Measurements from ENCODE around the gene MAGI1.

MAGI1 gene

GRCh38 chr3:65685621-65686235 is 353.0 kb downstream of the MAGI1 start:
- no peak for DNase-seq

- DNase-seq: no peak
These were observed 360.2 kb downstream of the MAGI1 start for GRCh38 chr3:65678516-65678915.

- no peak for DNase-seq
These were observed 361.2 kb downstream of the MAGI1 start for GRCh38 chr3:65677486-65678010.

GRCh38 chr3:65676580-65676979 is 362.1 kb downstream of the MAGI1 start:
- DNase-seq: no peak

GRCh38 chr3:65675011-65675410 is 363.7 kb downstream of the MAGI1 start:
- DNase-seq: no peak

- DNase-seq: no peak
These were observed 364.5 kb downstream of the MAGI1 start for GRCh38 chr3:65674226-65674625.

- DNase-seq: peak; percentile 70
These were observed 365.6 kb downstream of the MAGI1 start for GRCh38 chr3:65672871-65673815.

- no peak for DNase-seq
These were observed 366.7 kb downstream of the MAGI1 start for GRCh38 chr3:65672061-65672460.

- no peak for DNase-seq
These were observed 367.7 kb downstream of the MAGI1 start for GRCh38 chr3:65671004-65671403.

GRCh38 chr3:65669163-65669875 is 369.4 kb downstream of the MAGI1 start:
- no peak for DNase-seq

- DNase-seq: no peak
These were observed 370.8 kb downstream of the MAGI1 start for GRCh38 chr3:65667963-65668362.

GRCh38 chr3:65666448-65667091 is 372.1 kb downstream of the MAGI1 start:
- no peak for DNase-seq

- no peak for DNase-seq
These were observed 372.8 kb downstream of the MAGI1 start for GRCh38 chr3:65665915-65666314.

- no peak for DNase-seq
These were observed 373.8 kb downstream of the MAGI1 start for GRCh38 chr3:65664931-65665330.

- DNase-seq: no peak
These were observed 374.3 kb downstream of the MAGI1 start for GRCh38 chr3:65664446-65664845.

- DNase-seq: no peak
These were observed 376.6 kb downstream of the MAGI1 start for GRCh38 chr3:65662095-65662494.

GRCh38 chr3:65660000-65660598 is 378.6 kb downstream of the MAGI1 start:
- no peak for DNase-seq

- no peak for DNase-seq
These were observed 379.3 kb downstream of the MAGI1 start for GRCh38 chr3:65659396-65659795.

- no peak for DNase-seq
These were observed 380.3 kb downstream of the MAGI1 start for GRCh38 chr3:65658401-65658800.

- no peak for DNase-seq
These were observed 383.7 kb downstream of the MAGI1 start for GRCh38 chr3:65655061-65655460.

- DNase-seq: no peak
These were observed 385.0 kb downstream of the MAGI1 start for GRCh38 chr3:65653731-65654130.

- no peak for DNase-seq
These were observed 388.5 kb downstream of the MAGI1 start for GRCh38 chr3:65650247-65650646.
